Karpas-422 (cell line): ENCODE data around the gene MATN4. TPM values are rescaled to one million over a fixed set of nuclear protein-coding genes. Genes with fewer than 3 reads are reported as not detected.

Source experiments
- DNase-seq: peaks from one replicate; pipeline ENCODE4 v3.0.0-alpha.2; 2015
- H2AFZ ChIP-seq: fragments of 200-600 bp; sonication (generic); 2 replicates; pipeline ENCODE4 v1.6.1; 2014; ENCODE audit warnings: antibody characterized with exemption, low read length, mixed read lengths
- H3K27ac ChIP-seq: fragments of 200-600 bp; sonication (generic); 2 replicates; pipeline ENCODE4 v1.5.1; 2014; ENCODE audit warnings: mild to moderate bottlenecking, low read length, moderate library complexity
- H3K27me3 ChIP-seq: fragments of 200-600 bp; sonication (generic); 2 replicates; pipeline ENCODE4 v1.6.1; 2014; ENCODE audit warnings: low read length, mixed read lengths
- H3K36me3 ChIP-seq: fragments of 200-600 bp; sonication (generic); 2 replicates; pipeline ENCODE4 v1.6.1; 2014; ENCODE audit warnings: low read length, mixed read lengths; ENCODE audit not compliant: insufficient read depth
- H3K4me1 ChIP-seq: fragments of 200-600 bp; sonication (generic); 2 replicates; pipeline ENCODE4 v1.6.1; 2014; ENCODE audit warnings: mild to moderate bottlenecking, low read length, mixed read lengths
- H3K4me2 ChIP-seq: fragments of 200-600 bp; sonication (generic); 2 replicates; pipeline ENCODE4 v1.6.1; 2014; ENCODE audit warnings: low read length, low read depth, mild to moderate bottlenecking; ENCODE audit not compliant: poor library complexity, severe bottlenecking
- H3K4me3 ChIP-seq: fragments of 200-600 bp; sonication (generic); 2 replicates; pipeline ENCODE4 v1.5.1; 2014; ENCODE audit warnings: mild to moderate bottlenecking, antibody characterized with exemption, low read length, mixed read lengths
- H3K79me2 ChIP-seq: fragments of 200-600 bp; sonication (generic); 2 replicates; pipeline ENCODE4 v1.6.1; 2014; ENCODE audit warnings: mild to moderate bottlenecking, low read length, mixed read lengths
- H3K9ac ChIP-seq: fragments of 200-600 bp; sonication (generic); 2 replicates; pipeline ENCODE4 v1.6.0; 2014; ENCODE audit warnings: low read length
- H3K9me2 ChIP-seq: fragments of 200-600 bp; sonication (generic), shearing (Covaris generic); replicated peaks from 2 replicates; pipeline ENCODE4 v1.6.0; 2014; ENCODE audit warnings: mild to moderate bottlenecking, low read length, moderate library complexity; ENCODE audit not compliant: insufficient read depth
- H3K9me3 ChIP-seq: fragments of 300-700, 200-600 bp; sonication (generic); 2 replicates; pipeline ENCODE4 v1.6.1; 2014; ENCODE audit warnings: low read length, mixed read lengths
- H4K20me1 ChIP-seq: fragments of 200-600 bp; sonication (generic); 2 replicates; pipeline ENCODE4 v1.6.1; 2014; ENCODE audit warnings: mild to moderate bottlenecking, antibody characterized with exemption, low read length, low read depth; ENCODE audit not compliant: insufficient read depth
- total RNA-seq: library from RNA; depleted of rRNA; stranded (reverse); fragments of >200 nt; shearing (Covaris generic); gene quantifications from 2 replicates; pipeline ENCODE4 v1.2.3, GENCODE V29; 2014; ENCODE audit warnings: low replicate concordance

The MATN4 gene
- total RNA-seq, 1 experiment from 2014 or later: not detected

DNA sequence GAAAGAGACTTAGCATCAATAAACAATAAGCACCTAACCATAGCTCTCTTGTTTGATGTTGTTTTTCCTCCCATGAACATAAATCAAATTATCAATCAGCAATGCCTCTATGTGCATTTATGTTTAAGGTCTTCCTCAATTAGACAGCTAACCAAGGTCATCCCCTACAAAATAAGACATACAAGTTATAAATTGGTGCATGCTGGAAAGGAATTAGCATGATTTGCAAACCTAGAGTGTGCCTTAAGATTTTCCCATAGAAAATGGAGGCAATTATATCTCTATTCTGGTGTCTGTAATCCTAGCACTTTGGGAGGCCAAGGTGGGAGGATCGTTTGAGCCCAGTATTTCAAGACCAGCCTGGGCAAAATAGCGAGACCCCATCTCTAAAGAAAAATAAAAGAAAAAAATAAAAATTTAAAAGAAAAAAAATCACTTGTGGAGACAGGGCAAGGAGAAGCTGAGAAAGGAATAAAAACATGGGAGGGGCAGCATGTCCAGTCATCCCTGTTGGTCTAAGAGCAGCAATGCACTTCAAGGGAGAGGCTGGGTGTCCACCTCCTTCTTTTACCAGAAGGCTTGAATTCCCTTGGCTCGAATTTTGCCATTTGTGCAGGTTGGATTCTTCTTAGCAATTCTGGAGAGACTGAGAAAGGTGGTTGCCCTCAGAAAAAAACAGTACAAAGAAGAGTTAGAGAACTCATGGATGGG lies 44.4 kb downstream of the MATN4 start:
- DNase-seq: no peak
- no peak overlapping the region for H3K9ac ChIP-seq
- no peaks in the 10 kb centered on the region for H3K36me3 ChIP-seq
- no peaks in the 10 kb centered on the region for H3K9me2 ChIP-seq
- no peak overlapping the region for H3K4me3 ChIP-seq
- no peaks in the 10 kb centered on the region for H3K79me2 ChIP-seq
- no peaks in the 10 kb centered on the region for H3K27me3 ChIP-seq
- no peak overlapping the region for H2AFZ ChIP-seq
- H4K20me1 ChIP-seq: no peaks in the 10 kb centered on the region
- H3K9me3 ChIP-seq: no peaks in the 10 kb centered on the region
- H3K27ac ChIP-seq: no peak overlapping the region
- no peak overlapping the region for H3K4me2 ChIP-seq
- no peaks in the 10 kb centered on the region for H3K4me1 ChIP-seq

DNA sequence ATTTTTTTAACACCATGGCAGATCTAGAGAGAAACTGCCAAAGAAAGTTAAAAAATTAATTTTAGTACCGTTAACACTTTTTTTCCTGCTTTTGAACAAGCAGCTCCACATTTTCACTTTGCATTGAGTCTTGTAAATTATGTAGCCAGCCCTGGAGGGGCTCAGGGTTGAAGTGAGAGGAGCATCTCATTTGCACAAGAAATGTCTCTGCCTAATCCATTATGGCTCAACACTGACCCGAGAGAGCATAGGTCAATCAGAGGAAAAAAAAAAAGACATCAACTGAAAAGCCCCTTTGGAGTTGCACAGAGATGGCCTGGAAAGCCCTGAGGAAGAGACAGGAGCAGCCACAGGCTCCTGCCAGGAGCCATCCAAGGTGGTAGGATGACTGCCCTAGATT lies 49.4 kb downstream of the MATN4 start:
- no peaks in the 10 kb centered on the region for H3K9me3 ChIP-seq
- no peaks in the 10 kb centered on the region for H3K4me1 ChIP-seq
- H3K36me3 ChIP-seq: no peaks in the 10 kb centered on the region
- DNase-seq: no peak
- no peak overlapping the region for H3K9ac ChIP-seq
- no peak overlapping the region for H3K27ac ChIP-seq
- no peaks in the 10 kb centered on the region for H4K20me1 ChIP-seq
- H3K79me2 ChIP-seq: no peaks in the 10 kb centered on the region
- H3K4me3 ChIP-seq: no peak overlapping the region
- H3K27me3 ChIP-seq: no peaks in the 10 kb centered on the region
- H3K4me2 ChIP-seq: no peak overlapping the region
- no peak overlapping the region for H2AFZ ChIP-seq
- no peaks in the 10 kb centered on the region for H3K9me2 ChIP-seq

DNA sequence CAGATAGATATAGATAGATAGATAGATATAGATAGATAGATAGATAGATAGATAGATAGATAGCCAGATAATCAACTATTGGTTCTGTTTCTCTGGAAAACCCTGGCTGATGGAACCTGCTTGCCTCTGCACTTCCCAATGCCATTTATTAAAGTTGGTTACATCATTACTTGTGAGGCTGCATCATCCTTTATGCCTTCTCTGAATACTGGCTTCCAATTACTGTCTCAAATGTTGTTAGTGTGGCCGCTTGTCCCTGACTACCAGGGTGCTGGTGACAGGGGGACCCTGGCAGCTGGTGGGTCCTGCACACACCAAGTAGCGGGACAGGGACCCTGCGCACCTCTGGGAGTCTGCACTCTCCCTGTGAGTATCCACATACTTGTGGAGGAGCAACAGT lies 49.8 kb downstream of the MATN4 start:
- no peak overlapping the region for H3K27ac ChIP-seq
- H2AFZ ChIP-seq: no peak overlapping the region
- no peak overlapping the region for H3K4me2 ChIP-seq

DNA sequence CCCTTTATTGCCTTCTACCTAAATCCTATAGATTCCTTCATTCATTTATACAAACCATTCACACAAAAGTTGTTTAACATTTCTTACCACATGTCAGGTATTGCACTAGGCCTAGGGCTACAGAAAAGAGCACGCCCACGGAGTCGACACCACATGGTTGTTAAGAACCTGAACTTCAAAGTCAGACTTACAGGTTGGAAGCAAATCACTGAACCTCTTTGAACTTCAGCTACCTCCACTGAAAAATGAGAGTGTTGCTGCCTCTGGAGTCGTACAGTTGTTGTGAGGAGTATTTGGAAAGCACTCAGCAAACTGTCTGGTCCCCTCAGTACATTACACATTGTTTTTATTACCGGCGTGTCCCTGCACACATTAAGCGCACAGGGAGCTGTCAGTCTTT lies 50.4 kb downstream of the MATN4 start:
- Histone ChIP-seq H3K9me3 (no peaks in the 10 kb centered on the region), H3K27ac (no peak overlapping the region), H4K20me1 (no peaks in the 10 kb centered on the region), H2AFZ (no peak overlapping the region), H3K4me2 (no peak overlapping the region), H3K27me3 (no peaks in the 10 kb centered on the region), H3K4me3 (no peak overlapping the region), H3K9ac (no peak overlapping the region), H3K9me2 (no peaks in the 10 kb centered on the region), H3K4me1 (no peaks in the 10 kb centered on the region), H3K79me2 (no peaks in the 10 kb centered on the region), H3K36me3 (no peaks in the 10 kb centered on the region)
- DNase-seq: no peak

More for the DNA sequence above, 49.8 kb downstream of the MATN4 start:
- H3K9ac ChIP-seq: no peak overlapping the region
- no peaks in the 10 kb centered on the region for H4K20me1 ChIP-seq
- no peaks in the 10 kb centered on the region for H3K4me1 ChIP-seq
- no peaks in the 10 kb centered on the region for H3K9me2 ChIP-seq
- no peaks in the 10 kb centered on the region for H3K9me3 ChIP-seq
- no peaks in the 10 kb centered on the region for H3K27me3 ChIP-seq
- no peaks in the 10 kb centered on the region for H3K79me2 ChIP-seq
- no peak overlapping the region for H3K4me3 ChIP-seq
- no peak for DNase-seq
- no peaks in the 10 kb centered on the region for H3K36me3 ChIP-seq

DNA sequence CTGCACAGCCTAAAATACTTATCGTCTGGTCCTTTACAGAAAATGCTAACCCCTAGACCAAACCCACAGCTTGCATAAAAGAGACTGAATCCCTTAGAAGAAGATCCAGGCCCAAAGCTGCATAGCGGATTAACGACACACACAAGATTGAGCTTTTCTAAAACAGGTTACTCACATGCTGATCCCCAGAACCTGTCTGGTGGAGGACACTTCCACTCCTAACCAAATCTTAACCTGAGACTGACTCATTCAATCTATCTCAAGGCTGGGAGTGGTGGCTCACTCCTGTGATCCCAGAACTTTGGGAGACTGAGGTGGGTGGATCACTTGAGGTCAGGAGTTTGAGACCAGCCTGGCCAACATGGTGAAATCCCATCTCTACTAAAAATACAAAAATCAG lies 50.9 kb downstream of the MATN4 start:
- no peaks in the 10 kb centered on the region for H3K9me2 ChIP-seq
- H3K79me2 ChIP-seq: no peaks in the 10 kb centered on the region
- H3K27ac ChIP-seq: no peak overlapping the region
- no peaks in the 10 kb centered on the region for H4K20me1 ChIP-seq
- H3K36me3 ChIP-seq: no peaks in the 10 kb centered on the region
- no peak overlapping the region for H2AFZ ChIP-seq
- DNase-seq: no peak
- no peaks in the 10 kb centered on the region for H3K27me3 ChIP-seq
- H3K9me3 ChIP-seq: no peaks in the 10 kb centered on the region
- no peak overlapping the region for H3K9ac ChIP-seq
- no peaks in the 10 kb centered on the region for H3K4me1 ChIP-seq
- H3K4me2 ChIP-seq: no peak overlapping the region
- no peak overlapping the region for H3K4me3 ChIP-seq

DNA sequence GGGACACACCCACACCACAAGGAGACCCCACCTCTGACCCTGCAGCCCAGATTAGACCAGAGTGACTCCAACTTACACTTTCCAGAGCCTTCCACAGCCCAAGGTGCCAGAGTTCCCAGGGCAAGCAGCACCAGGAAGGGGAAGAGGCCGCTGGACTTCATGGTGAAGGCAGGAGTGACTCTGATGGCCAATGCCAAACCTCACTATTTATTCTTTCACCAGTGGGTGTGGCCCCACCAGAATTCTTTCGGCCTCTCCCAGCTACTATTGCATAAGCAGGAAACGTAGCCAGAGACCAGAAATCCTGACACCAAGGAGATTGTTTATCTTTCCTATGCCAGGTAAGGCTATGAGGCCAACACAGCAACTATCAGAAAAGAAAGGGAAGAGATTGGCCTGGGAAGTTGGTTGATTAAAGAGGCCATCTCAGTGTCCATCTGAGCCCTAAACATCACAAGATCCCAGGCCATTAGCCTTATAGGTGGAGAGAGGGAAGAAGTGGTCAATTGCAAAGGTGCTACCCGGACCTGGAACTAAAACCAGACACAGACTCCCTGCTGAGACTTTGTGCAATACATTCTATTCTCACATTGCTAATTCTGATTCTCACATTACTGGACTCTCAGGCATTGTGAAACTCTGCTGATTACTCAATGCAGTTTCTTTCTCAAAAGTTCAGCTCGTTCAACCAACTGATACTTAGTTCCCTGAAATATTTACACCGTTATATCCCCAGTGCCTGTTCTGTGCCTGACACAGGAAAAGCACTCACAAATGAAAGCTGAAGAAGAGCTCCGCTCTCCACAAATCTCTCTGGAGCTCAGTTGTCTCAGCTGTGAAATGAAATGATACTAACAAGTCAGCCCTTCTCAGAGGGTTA lies 53.5 kb downstream of the MATN4 start, which contains the start of gene SLPI:
SLPI (minus strand) TSS at position 182 of the 880 bp plus-strand sequence; CDS start at position 161, 21 bp downstream.
- no peak within 1 kb of the TSS for H3K9ac ChIP-seq
- no peaks in the 10 kb centered on the region for H3K79me2 ChIP-seq
- no peak within 1 kb of the TSS for H2AFZ ChIP-seq
- no peaks in the 10 kb centered on the region for H3K36me3 ChIP-seq
- no peak within 1 kb of the TSS for H3K4me3 ChIP-seq
- no peak within 1 kb of the TSS for H3K4me2 ChIP-seq
- H3K27ac ChIP-seq: no peak within 1 kb of the TSS
- DNase-seq: no peak
- H3K27me3 ChIP-seq: no peaks in the 10 kb centered on the region
- no peaks in the 10 kb centered on the region for H3K9me3 ChIP-seq
- no peaks in the 10 kb centered on the region for H3K4me1 ChIP-seq
- no peaks in the 10 kb centered on the region for H3K9me2 ChIP-seq
- H4K20me1 ChIP-seq: no peaks in the 10 kb centered on the region

DNA sequence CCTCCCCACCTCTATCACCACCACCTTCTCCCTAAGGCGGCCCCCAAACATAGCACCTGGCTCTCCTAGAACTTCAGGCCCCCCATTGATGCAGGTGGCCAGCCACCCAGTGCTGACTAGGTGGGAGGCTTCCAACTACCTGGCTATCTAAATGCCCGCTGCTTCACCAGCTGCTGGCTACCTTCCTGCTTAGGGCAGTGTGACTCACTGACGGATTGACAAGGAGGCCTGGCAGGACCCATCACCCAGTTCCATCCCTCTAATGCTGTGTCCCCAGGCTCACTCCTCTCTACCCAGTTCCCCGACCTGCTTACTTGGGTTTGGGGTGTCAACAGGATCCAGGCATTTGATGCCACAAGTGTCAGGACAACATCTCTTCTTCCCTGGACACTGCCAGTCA lies 54.8 kb downstream of the MATN4 start:
- DNase-seq: no peak
- H3K4me2 ChIP-seq: no peak overlapping the region
- H3K4me3 ChIP-seq: no peak overlapping the region
- no peaks in the 10 kb centered on the region for H3K9me3 ChIP-seq
- H3K79me2 ChIP-seq: no peaks in the 10 kb centered on the region
- no peaks in the 10 kb centered on the region for H3K27me3 ChIP-seq
- H4K20me1 ChIP-seq: no peaks in the 10 kb centered on the region
- no peak overlapping the region for H3K9ac ChIP-seq
- H2AFZ ChIP-seq: no peak overlapping the region
- no peak overlapping the region for H3K27ac ChIP-seq
- H3K4me1 ChIP-seq: no peaks in the 10 kb centered on the region
- H3K36me3 ChIP-seq: no peaks in the 10 kb centered on the region
- H3K9me2 ChIP-seq: no peaks in the 10 kb centered on the region

DNA sequence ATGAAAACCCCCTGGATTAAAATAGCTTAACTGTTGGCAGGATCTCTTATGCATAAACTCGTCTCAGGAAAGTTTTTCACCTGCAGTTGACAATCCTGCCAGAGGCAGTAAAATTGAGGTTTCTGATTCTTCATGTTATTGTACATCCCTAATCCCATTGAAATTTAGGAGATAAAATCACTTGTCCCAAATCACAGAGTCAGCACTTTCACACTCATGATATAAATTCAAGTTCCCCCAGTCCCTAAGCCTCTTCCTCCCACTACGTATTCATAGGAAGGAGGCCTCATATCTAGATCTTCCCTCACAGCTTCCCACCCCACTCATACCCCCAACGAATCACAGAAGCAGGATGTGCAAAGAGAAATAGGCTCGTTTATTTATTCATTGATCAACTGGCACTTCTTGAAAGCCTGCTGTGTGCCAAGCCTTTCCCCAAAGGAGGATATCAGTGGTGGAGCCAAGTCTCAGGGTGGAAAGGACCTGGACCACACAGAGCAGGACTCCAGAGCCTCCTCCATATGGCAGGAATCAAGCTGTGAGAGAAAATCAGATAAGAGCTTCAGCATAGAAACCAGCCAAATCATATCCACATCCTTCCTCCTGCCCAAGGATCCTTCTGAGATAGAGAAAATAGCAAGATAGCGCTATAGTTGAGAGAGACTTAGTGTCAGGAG lies 56.1 kb downstream of the MATN4 start:
- H4K20me1 ChIP-seq: no peaks in the 10 kb centered on the region
- H3K9me2 ChIP-seq: no peaks in the 10 kb centered on the region
- no peak overlapping the region for H3K9ac ChIP-seq
- no peaks in the 10 kb centered on the region for H3K27me3 ChIP-seq
- no peak for DNase-seq
- H3K4me3 ChIP-seq: no peak overlapping the region
- no peaks in the 10 kb centered on the region for H3K4me1 ChIP-seq
- no peaks in the 10 kb centered on the region for H3K9me3 ChIP-seq
- H3K4me2 ChIP-seq: no peak overlapping the region
- no peak overlapping the region for H2AFZ ChIP-seq
- no peaks in the 10 kb centered on the region for H3K36me3 ChIP-seq
- H3K27ac ChIP-seq: no peak overlapping the region
- no peaks in the 10 kb centered on the region for H3K79me2 ChIP-seq
